ENCODE measurements around the gene WBP1L.

The WBP1L gene

GRCh38 chr10:102776779-102777456, 33.2 kb downstream of the WBP1L start:
- H3K4me3 ChIP-seq (ENCODE audit: insufficient read depth, low read length, poor library complexity, severe bottlenecking), result no peak overlapping the region
- no peaks in the 10 kb centered on the region for H3K36me3 ChIP-seq (ENCODE audit: low read length)
- no peak overlapping the region for H2AFZ ChIP-seq (ENCODE audit: low read depth, low read length, severe bottlenecking)
- H4K20me1 ChIP-seq (ENCODE audit: low read depth, low read length), result no peaks in the 10 kb centered on the region
- no peaks in the 10 kb centered on the region for H3F3A ChIP-seq (ENCODE audit: insufficient read depth)
- H3K27ac ChIP-seq (ENCODE audit: low read depth, low read length), result no peak overlapping the region
- H3K79me2 ChIP-seq (ENCODE audit: insufficient read depth, low read length), result peaks cover 13% of the 10 kb centered on the region; the same call in 1 of the 2 replicates
- TF ChIP-seq EZH2phosphoT487 (conservative IDR thresholded peaks at IDR 0.05; ENCODE audit: low read length), result no peak
- TF ChIP-seq CTCF (IDR thresholded peaks at IDR 0.05; ENCODE audit: insufficient read depth, low read length, poor library complexity, severe bottlenecking), result no peak
- no peak overlapping the region for H3K9ac ChIP-seq (ENCODE audit: low read length)
- no peak overlapping the region for H3K4me2 ChIP-seq (ENCODE audit: low read depth, low read length, poor library complexity, severe bottlenecking)
- no peaks in the 10 kb centered on the region for H3K9me2 ChIP-seq (replicated peaks; ENCODE audit: insufficient read depth, low read length)
- H3K9me3 ChIP-seq (ENCODE audit: insufficient read depth, low read length), result no peaks in the 10 kb centered on the region
- H3K27me3 ChIP-seq (ENCODE audit: low read length), result no peaks in the 10 kb centered on the region

- H4K20me1 ChIP-seq (ENCODE audit: low read depth, low read length), result no peaks in the 10 kb centered on the region
- no peaks in the 10 kb centered on the region for H3K36me3 ChIP-seq (ENCODE audit: low read length)
- no peaks in the 10 kb centered on the region for H3K9me3 ChIP-seq (ENCODE audit: insufficient read depth, low read length)
- H3K9ac ChIP-seq (ENCODE audit: low read length), result no peak overlapping the region
- H3K4me3 ChIP-seq (ENCODE audit: insufficient read depth, low read length, poor library complexity, severe bottlenecking), result no peak overlapping the region
- H3K4me2 ChIP-seq (ENCODE audit: low read depth, low read length, poor library complexity, severe bottlenecking), result no peak overlapping the region
- H3K9me2 ChIP-seq (replicated peaks; ENCODE audit: insufficient read depth, low read length), result no peaks in the 10 kb centered on the region
- H2AFZ ChIP-seq (ENCODE audit: low read depth, low read length, severe bottlenecking), result no peak overlapping the region
- H3K79me2 ChIP-seq (ENCODE audit: insufficient read depth, low read length), result peaks cover 10% of the 10 kb centered on the region; the same call in 1 of the 2 replicates
- no peaks in the 10 kb centered on the region for H3F3A ChIP-seq (ENCODE audit: insufficient read depth)
- no peak for TF ChIP-seq EZH2phosphoT487 (conservative IDR thresholded peaks at IDR 0.05; ENCODE audit: low read length)
- no peak for TF ChIP-seq CTCF (IDR thresholded peaks at IDR 0.05; ENCODE audit: insufficient read depth, low read length, poor library complexity, severe bottlenecking)
- no peak overlapping the region for H3K27ac ChIP-seq (ENCODE audit: low read depth, low read length)
- H3K27me3 ChIP-seq (ENCODE audit: low read length), result no peaks in the 10 kb centered on the region
Observed at GRCh38 chr10:102777711-102778453, 34.1 kb downstream of the WBP1L start.

- Histone ChIP-seq H3K4me3 (ENCODE audit: insufficient read depth, low read length, poor library complexity, severe bottlenecking) (no peak overlapping the region), H3K9ac (ENCODE audit: low read length) (no peak overlapping the region), H2AFZ (ENCODE audit: low read depth, low read length, severe bottlenecking) (no peak overlapping the region), H3K9me3 (ENCODE audit: insufficient read depth, low read length) (no peaks in the 10 kb centered on the region), H3K36me3 (ENCODE audit: low read length) (no peaks in the 10 kb centered on the region), H3K27ac (ENCODE audit: low read depth, low read length) (no peak overlapping the region), H3K9me2 (replicated peaks; ENCODE audit: insufficient read depth, low read length) (no peaks in the 10 kb centered on the region), H4K20me1 (ENCODE audit: low read depth, low read length) (no peaks in the 10 kb centered on the region), H3F3A (ENCODE audit: insufficient read depth) (no peaks in the 10 kb centered on the region), H3K4me2 (ENCODE audit: low read depth, low read length, poor library complexity, severe bottlenecking) (no peak overlapping the region), H3K79me2 (ENCODE audit: insufficient read depth, low read length) (peaks cover 15% of the 10 kb centered on the region; the same call in 1 of the 2 replicates), H3K27me3 (ENCODE audit: low read length) (no peaks in the 10 kb centered on the region)
- TF ChIP-seq EZH2phosphoT487 (conservative IDR thresholded peaks at IDR 0.05; ENCODE audit: low read length) (no peak), CTCF (IDR thresholded peaks at IDR 0.05; ENCODE audit: insufficient read depth, low read length, poor library complexity, severe bottlenecking) (no peak)
Observed at GRCh38 chr10:102778781-102779180, 35.0 kb downstream of the WBP1L start.

All from SU-DHL-6 (cell line).